C4-2B (cell line): Measurements from ENCODE around the gene WSCD1.

ENCODE experiments used
- H3K27ac ChIP-seq: fragments of 450-650 bp; 2 replicates; pipeline ENCODE4 v1.5.1; 2017
- ZFX ChIP-seq: fragments of 450-650 bp; IDR thresholded peaks from 2 replicates; pipeline ENCODE4 v1.6.1; 2017
- TF ChIP-seq, protein P1 (sequence below): fragments of 450-650 bp; conservative IDR thresholded peaks from 2 replicates; pipeline ENCODE4 v1.5.1; 2017; ENCODE audit warnings: mild to moderate bottlenecking

WSCD1 gene

DNA sequence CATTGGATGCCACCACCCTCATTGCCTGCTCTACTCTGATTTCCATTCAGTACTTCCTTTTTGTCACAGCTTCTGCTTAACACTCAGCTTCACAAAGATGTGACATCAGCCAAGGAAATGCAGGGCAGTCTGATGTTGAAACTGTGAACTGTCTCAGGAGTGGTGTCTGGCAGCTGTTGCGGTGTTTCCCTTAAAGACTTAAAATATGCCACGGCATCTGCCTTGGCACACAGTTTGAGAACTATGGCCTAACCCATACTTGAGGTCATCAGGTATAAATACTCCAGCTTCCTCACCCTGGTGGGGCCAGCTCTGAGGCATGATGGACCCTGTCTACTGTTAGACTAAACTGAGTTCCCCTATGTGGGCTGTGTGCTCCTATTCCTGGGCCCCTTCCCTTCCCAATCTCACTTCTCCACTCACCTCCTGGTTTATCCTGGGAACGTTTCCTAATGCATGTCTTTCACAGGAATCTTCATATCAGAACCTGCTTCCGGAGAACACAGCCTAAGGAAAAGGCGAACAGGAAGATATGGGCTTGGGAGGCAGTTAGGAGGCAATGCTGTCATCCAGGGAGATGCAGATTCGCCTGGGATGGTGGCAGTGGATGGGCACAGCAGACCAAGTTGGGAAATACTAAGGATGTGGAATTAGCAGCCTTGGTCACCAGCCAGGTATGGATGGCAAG is 96.5 kb downstream of the WSCD1 start:
- no peak overlapping the region for H3K27ac ChIP-seq
- no peak for TF ChIP-seq ZFX
- TF ChIP-seq, protein P1, sequence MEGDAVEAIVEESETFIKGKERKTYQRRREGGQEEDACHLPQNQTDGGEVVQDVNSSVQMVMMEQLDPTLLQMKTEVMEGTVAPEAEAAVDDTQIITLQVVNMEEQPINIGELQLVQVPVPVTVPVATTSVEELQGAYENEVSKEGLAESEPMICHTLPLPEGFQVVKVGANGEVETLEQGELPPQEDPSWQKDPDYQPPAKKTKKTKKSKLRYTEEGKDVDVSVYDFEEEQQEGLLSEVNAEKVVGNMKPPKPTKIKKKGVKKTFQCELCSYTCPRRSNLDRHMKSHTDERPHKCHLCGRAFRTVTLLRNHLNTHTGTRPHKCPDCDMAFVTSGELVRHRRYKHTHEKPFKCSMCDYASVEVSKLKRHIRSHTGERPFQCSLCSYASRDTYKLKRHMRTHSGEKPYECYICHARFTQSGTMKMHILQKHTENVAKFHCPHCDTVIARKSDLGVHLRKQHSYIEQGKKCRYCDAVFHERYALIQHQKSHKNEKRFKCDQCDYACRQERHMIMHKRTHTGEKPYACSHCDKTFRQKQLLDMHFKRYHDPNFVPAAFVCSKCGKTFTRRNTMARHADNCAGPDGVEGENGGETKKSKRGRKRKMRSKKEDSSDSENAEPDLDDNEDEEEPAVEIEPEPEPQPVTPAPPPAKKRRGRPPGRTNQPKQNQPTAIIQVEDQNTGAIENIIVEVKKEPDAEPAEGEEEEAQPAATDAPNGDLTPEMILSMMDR, result no peak

DNA sequence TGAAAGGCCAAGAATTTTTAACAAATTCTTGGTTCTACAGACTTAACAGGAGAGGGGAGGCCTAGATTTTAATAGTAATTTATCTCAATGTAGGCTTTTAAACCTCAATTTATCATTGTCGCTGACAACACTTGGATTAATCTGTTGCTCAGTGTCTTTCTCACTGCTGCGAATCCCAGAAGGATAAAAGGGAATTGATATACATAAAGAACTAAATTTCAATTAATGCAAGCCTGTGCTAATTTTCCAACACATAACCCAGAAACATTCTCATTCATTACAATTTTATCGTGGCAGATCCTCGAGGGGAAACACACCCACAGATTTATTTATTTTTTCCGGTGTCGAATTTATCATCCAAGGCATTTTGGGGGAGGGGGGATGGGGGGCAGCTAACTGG is 98.1 kb downstream of the WSCD1 start:
- no peak for TF ChIP-seq ZFX
- TF ChIP-seq, protein P1, result no peak
- no peak overlapping the region for H3K27ac ChIP-seq

DNA sequence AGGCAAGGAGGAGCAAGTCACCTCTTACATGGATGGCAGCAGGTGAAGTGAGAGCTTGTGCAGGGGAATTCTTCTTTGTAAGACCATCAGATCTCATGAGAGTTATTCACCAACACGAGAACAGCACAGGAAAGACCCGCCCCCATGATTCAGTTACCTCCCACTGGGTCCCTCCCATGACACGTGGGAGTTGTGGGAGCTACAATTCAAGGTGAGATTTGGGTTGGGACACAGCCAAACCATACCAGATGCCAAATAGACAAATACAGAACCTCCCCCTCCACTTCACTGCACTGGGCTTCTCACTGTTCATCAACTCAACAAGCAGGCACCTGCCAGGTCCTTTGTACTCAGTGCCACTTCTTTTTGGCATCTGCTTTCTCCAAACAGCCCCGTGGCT is 100.2 kb downstream of the WSCD1 start:
- TF ChIP-seq, protein P1, result no peak
- TF ChIP-seq ZFX, result no peak
- H3K27ac ChIP-seq, result no peak overlapping the region

DNA sequence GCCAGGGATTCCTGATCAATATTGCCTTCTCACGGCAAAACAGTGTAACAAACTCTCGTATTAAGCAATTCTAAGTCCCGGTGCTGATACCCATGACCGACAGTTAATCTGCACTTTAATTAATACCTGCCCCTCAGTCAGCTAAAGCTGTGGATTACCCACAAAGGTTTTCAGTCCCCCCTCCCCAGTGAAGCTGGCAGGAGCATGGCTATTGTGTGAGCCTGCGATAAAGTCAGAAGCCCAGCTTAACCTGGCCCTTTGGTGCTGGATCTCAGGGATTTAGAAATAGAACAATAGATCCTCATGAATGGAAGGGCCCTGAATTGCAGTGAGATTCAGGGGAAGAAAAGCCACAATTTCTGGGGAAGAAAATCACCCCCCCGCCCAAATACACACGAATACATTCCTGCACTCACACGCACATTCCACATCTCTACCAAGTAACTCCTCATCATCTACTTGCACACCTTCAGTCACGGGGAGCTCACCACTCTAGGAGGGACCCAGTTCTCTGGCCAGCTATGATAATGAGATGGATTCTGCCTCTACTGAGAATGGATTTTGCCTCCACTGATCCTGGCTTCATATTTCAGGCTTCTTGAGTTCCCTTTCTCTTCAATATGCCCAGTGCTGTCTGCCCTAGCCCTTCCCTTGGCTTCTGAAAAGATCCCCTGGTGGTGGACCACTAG is 102.6 kb downstream of the WSCD1 start:
- TF ChIP-seq ZFX, result no peak
- TF ChIP-seq, protein P1, result no peak
- no peak overlapping the region for H3K27ac ChIP-seq

DNA sequence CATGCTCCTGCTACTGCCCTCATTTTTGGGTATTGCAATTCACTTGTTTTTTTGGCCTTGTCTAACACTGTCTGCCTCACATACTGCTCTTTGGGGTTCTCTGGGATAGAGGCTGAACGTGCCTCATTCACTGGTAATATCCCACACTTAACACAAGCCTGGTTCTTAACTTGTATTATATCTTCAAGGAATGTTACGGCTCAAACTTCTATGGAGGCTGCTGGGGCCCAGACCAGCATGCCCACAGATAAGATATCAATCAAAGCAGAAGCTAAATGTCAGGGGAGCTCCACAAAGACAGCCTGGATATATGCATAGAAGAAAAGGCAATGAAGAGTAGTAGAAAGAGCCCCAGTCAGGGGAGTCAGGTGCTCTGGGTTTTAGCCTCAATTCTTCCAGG is 103.5 kb downstream of the WSCD1 start:
- TF ChIP-seq, protein P1, result no peak
- no peak for TF ChIP-seq ZFX
- no peak overlapping the region for H3K27ac ChIP-seq
